GM18511 (cell line): Measurements from ENCODE around the gene PLD4.
A peak's percentile ranks its signal among the peaks of the same experiment; 100 is the strongest.

Experiments
- ATAC-seq: cut with Tn5 transposase; IDR thresholded peaks from one replicate; pipeline ENCODE4 v1.9.1; 2021; ENCODE audit warnings: mild to moderate bottlenecking, moderate library complexity; ENCODE audit not compliant: unreplicated experiment

Gene PLD4

DNA sequence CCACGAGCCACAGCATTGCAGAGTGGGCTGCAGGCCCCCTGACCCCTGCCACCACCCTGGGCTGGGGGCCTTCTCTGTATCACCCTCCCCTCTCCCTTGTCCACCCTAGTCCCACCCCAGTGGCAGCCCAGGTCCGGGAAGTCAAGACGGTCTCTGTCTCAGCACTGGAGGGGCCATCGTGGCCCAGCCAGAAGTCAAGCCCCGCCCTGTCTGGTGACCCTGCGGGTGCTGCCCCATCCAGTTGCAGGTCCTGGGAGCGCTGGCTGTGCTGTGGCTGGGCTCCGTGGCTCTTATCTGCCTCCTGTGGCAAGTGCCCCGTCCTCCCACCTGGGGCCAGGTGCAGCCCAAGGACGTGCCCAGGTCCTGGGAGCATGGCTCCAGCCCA, 2.7 kb downstream of the PLD4 start:
- ATAC-seq = no peak

DNA sequence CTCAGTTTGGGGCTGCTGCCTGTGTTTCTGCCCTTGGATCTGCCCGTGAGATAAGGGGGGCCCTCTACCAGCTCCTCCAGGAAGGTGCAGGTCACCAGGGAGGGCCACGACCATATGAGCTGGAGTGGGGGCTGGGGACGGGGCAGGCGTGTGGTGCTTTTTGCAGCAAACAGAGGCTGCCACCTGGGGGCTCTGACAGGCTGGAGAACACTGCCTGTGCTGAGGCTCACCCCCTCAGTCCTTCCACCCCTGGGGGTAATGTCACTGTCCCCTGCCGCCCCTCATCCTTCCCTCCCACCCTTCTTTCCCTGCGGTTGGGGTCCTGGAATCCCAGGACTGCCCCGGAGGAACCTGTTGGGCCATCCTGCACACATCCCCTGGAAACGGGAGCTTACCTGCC, 3.2 kb downstream of the PLD4 start:
- ATAC-seq = no peak

DNA sequence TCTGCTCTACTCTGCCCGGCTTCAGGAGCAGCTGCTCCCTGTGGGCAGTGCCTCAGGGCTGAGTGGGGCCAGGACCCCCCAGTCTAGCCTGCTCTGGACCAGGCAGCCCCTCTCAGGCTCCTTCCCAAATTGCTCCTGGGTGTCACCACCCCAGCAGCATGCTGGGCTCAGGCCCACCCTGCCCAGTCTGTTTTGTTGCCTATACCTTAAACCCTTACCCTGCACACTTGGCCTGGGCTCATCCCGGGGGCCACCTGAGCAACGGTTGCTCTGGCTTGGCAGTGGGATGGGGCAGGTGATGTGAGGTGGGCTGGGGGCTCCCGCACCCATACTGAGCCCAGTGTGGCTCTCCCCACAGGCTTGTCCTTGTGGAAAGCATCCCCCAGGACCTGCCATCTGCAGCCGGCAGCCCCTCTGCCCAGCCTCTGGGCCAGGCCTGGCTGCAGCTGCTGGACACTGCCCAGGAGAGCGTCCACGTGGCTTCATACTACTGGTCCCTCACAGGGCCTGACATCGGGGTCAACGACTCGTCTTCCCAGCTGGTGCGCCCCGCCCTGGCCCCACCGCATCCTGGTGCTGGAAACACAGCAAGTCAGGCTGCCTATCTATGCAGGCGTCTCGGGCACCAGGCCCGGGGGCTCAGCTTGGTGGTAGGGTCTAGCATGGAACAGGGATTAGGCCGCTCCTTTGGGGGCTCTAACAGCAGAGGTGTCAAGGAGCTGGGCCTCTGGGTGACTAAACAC, 3.9 kb downstream of the PLD4 start:
- no peak for ATAC-seq

DNA sequence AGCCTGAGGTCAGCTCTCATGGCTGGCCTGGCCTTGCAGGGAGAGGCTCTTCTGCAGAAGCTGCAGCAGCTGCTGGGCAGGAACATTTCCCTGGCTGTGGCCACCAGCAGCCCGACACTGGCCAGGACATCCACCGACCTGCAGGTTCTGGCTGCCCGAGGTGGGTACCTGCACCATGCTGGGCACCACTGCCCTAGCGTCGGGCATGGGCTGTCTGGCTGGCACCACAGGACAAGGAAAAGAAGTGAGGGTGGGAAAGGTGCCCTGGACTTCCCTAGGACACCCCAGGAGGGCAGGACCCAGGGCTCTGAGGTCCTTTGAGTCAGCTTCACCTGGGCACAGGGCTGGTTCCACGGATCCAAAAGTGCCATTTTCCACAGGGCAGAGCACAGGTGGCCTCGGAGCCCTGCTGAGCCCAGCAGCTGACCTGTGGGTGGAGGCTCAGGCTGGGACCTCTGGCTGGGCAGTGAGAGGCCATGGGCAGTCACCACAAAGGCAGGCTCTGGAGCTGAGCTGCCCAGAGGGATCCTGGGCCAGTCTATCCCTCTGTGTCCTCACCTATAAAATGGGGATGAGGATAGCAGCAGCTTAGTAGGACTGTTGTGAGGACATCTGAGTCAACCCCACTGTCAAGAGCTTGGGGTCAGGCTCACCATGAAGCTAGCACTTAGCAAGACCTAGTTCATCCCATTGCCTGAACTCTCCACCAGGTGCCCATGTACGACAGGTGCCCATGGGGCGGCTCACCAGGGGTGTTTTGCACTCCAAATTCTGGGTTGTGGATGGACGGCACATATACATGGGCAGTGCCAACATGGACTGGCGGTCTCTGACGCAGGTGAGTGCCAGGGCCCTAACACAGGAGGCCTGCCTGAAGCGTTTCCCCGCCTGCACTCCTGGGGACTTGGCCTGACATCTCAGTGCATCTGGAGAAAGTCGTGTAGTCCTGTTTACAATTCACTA, 4.9 kb downstream of the PLD4 start:
- ATAC-seq = no peak

DNA sequence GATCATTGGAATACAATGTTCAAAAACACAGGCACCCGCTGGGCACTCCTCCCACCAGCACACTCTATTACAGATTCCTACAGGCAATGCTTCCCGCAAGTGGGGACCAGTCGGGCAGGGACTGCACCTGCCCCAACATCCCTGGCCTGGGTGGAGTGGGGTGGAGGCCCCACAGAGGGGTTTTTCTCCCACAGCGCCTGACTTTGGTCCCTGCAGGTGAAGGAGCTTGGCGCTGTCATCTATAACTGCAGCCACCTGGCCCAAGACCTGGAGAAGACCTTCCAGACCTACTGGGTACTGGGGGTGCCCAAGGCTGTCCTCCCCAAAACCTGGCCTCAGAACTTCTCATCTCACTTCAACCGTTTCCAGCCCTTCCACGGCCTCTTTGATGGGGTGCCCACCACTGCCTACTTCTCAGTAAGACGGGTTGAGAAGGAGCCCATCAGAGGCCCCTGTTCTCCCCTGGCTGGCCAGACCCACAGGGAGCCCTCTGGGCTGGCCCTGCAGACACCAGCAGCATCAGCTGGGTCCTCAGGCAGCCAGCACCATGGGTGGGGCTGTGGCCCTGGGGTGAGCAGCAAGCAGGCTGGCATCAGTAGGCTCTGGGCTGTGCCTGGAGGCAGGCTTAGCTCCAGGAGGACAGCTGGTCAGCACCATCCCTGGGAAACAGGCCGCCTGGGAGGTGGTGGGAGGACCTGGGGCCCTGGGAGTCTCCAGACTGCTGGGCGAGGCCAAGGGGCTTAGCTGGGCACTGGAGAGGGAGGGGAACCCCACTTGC, 6.0 kb downstream of the PLD4 start:
- no peak for ATAC-seq

DNA sequence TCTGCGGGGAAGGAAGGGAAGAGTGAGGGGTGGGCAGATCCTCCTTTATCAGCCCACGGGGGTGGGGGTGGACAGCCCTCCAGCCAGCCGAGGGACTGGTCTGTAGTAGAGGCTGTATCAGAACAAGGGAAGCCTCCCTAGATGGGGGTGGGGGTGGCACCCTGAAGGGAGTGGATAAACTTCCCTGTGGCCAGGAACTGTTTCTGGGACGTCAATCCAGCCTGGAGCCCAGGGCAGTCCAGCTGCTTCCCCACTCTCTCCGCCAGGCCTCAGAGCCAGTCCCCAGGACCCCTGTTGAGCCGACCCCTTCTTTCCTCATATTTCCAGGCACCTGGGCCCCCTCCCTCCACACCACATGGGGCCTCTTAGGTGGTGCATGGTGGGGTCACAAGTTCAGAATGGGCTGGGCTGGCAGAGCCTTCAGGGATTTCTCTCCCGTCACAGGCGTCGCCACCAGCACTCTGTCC, 6.7 kb downstream of the PLD4 start:
- ATAC-seq = no peak

DNA sequence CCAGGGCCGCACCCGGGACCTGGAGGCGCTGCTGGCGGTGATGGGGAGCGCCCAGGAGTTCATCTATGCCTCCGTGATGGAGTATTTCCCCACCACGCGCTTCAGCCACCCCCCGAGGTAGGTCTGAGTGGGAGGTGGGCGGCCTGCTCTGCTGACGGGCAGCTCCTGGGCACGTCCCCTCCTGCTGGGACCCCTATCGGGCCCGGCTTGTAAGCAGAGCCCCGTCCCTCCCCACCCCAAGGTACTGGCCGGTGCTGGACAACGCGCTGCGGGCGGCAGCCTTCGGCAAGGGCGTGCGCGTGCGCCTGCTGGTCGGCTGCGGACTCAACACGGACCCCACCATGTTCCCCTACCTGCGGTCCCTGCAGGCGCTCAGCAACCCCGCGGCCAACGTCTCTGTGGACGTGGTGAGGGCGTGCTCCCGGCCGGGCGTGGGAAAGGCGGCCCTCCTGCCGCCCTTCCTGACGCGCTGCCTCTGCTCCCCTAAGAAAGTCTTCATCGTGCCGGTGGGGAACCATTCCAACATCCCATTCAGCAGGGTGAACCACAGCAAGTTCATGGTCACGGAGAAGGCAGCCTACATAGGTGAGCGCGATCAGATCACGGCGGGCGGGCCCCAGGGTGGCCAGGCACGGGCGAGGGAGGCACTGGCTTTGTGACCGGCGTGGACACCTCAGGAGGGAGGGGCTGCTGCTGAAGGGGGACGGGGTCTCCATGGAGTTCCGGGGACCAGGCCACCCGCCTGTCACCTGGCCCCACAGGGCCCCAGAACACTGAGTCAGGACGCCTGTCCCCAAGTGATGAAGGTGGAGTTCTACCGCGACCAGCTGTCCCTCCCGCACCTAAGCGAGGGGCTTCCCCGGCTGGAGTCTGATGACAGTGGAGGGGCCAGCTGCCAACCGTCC, 7.3 kb downstream of the PLD4 start:
- no peak for ATAC-seq

DNA sequence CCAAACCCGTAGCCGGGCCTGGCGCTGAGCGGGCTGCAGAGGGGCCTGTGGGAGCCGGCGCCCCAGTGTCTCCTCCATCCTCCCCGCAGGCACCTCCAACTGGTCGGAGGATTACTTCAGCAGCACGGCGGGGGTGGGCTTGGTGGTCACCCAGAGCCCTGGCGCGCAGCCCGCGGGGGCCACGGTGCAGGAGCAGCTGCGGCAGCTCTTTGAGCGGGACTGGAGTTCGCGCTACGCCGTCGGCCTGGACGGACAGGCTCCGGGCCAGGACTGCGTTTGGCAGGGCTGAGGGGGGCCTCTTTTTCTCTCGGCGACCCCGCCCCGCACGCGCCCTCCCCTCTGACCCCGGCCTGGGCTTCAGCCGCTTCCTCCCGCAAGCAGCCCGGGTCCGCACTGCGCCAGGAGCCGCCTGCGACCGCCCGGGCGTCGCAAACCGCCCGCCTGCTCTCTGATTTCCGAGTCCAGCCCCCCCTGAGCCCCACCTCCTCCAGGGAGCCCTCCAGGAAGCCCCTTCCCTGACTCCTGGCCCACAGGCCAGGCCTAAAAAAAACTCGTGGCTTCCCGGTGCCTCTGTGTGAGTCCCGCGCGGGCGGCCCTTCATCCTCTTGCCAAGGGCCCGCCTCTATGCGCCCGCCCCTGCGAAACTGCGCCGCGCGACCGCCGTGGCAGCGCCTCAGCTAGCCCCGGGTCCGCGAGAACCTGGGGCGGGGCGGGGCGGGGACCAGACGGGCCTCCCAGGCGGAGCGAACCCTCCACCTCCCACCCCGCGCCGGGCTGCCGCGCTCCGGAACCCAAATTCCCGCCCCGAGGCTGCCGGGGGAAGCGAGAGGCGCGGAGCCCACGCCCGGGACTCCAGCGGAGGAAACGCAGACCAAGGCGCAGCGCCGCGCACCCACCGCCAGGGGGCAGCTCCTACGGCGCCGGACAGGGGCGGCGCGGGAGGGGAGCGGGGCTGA, 8.3 kb downstream of the PLD4 start:
- ATAC-seq = peak; percentile 57

DNA sequence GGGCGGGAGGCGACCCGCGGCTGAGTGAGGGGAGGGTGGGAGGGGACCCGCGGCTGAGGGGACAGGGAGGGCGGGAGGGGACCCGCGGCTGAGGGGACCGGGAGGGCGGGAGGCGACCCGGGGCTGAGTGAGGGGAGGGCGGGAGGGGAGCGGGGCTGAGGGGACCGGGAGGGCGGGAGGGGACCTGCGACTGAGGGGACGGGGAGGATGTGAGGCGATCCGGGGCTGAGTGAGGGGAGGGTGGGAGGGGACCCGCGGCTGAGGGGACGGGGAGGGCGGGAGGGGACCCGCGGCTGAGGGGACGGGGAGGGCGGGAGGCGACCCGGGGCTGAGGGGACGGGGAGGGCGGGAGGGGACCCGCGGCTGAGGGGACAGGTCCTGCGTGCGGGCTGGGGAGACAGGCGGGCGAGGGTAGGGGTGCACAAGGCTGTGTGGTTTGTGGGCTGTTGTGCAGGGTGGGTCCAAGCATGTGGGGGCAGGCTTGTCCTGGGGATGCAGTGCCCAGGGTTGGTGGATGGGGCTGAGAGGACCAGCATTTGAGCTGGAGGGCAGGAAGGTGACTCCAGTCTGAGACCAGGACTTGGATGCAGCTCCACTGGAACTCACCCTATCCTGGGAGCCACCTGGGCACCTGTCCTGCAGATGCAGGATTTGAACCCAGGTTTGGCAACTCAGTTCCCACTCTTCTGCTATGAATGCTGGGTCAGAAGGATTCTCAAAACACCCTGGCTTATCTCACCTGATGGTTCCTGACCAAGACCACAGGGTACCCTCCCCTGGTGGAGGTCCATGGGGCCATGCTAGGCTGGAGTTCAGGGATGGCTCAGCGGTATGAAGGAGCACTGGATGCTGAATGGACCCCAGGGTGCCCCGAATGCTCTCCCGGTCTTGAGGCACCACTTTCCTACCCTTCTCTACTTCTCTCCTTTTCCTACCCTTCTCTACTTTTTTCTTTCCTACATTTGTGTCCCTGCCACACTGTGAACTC, 9.4 kb downstream of the PLD4 start:
- ATAC-seq = no peak

DNA sequence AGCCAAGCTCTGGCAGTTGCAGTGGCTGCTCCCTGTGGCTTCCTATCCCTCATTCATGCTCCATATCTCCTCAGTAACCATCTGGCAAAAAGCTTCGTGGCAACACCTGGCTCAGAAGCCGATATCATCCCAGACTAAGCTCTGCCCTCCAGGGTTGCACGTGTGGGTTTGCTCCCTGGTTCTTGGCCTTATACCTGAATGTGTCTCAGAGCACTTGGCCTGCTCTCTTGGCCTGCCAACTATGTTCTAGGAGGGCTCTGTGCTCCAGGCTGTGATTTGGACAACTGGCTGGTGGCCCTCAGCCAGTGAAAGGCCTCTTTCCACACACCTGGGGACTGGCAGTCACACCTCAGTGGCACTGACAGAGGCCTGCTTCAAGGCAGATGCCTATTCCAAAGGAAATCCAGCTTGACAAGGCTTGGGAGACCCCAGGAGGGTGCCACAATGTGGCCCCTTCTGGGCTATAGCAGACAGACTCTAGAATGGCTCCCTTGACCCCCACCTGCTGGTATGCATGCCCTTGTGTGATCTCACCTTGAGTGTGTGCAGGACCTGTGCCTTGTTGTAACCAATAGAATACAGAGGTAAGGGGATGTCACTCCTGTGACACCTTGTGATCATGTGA, 10.5 kb downstream of the PLD4 start:
- ATAC-seq = no peak

DNA sequence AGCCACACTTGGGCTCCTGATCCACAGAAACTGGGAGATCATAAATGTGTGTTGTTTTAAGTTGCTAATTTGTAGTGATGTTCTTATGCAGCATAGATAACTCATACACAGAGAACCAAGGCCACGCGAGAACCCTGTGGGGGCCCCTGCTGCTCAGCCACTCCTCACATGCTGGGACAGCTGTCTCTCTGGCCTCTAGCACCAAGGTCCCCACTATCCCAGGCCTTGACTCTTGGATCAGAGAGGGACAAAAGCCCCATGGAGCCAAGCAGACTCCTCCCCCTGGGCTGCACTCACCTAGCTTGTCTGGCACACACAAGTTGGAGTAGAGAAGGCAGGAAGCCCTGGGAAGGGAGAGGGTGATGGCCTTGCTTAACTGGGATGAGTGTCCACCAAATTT, 11.3 kb downstream of the PLD4 start:
- no peak for ATAC-seq

DNA sequence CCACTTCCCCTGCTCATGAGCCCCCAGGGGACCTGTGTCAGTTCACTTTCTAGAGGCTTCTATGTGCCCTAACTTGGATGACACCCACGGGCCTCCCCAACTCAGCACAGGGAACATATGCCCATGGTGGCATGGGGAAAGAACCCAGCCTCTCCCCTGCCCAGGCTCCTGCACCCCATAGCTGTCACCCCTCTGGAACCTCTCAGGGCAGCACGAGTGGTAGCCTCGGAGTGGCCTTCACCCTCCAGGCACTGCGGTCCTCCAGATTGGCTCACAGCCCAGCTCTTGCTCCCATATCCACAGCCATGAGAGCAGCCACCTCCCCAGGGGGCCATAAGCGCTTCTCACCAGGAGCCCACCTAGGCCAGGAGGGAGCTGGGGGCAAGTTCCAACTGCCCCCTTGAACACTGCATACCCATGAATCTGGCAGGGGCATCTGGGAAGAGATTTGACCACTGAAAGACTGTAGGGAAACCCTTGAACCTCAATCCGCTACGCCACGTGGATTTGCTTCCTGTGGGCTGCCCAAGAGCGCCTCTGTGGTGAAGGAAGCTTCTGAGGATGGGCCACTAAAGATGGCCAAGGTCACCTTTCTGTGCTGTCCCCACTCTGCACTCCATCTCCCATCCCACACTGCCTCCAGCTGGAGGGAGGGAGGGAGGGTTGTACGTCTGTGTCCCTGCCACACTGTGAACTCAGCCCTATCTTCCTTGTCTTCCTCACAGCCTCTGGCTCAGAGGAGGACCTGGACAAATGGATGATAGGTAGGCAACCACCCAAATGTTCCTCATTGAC, 11.9 kb downstream of the PLD4 start:
- ATAC-seq = no peak

DNA sequence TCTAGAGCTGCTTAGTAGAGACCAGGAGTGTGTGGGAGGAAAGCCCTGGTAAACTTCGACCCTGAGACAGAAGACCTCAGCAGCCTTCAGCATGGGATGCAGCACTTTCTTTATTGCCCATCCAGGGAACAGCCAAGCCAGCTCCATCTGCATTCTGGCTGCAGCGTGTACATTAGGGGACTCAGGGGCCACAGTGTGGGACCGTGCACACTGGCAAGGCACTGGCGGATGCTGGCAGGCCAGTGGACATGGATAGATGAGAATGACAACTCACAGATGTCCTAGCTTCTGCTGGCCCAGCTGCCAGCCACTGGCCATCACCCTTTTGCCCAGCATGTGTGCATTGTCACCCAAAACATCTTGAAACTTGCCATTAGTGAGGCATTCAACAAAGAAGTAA, 12.5 kb downstream of the PLD4 start:
- ATAC-seq = no peak

DNA sequence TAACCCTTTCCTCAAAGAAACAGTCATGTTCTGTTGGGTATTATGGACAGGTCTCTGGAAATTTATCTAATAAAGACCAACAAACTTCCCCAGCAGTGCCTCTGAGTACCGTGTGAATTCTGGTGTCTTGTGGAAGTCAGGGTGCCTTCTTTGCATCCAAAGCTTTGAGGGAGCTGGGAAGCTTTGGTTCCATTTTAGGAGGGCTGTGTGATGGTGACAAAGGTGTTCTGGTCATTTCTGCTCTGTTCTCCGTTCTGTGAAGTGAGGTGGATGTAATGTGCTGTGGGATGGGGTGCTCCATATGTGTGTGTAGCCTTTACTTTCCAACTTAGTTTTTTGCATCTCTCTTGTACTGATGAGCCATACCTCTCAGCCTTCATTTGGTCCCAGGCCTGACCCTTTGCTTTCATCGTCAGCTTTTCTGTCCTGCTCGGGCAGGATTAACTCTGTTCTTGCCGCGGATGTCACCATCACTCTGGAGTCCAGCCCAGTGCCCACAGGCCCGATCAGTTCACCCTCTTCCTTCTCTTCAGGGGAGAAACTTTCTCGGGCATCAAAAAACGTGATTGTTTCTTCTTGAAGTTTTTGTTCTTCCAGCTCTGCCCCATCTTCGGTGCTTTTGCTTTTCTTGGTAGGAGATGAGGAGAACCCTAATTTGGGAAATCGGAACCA, 13.2 kb downstream of the PLD4 start:
- ATAC-seq = no peak

DNA sequence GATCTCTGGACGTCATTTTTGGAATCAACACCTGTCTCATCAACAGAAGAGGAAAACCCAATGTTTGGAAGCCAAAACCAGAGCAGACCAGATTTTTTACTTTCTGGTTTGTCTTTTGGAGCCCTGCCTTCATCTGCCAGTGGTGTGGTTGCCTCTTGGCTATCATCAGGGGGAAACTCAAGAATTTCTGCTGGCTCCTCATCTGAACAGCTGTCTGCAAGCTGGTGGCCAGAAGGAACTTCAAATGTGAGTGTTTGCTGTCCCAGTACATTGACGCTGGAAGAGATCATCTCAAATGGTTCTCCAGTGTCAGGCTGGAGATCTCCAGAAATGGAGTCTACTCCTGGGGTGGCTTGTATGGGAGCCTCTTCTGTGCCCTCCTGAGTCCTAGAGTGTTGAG, 13.8 kb downstream of the PLD4 start:
- ATAC-seq = no peak

DNA sequence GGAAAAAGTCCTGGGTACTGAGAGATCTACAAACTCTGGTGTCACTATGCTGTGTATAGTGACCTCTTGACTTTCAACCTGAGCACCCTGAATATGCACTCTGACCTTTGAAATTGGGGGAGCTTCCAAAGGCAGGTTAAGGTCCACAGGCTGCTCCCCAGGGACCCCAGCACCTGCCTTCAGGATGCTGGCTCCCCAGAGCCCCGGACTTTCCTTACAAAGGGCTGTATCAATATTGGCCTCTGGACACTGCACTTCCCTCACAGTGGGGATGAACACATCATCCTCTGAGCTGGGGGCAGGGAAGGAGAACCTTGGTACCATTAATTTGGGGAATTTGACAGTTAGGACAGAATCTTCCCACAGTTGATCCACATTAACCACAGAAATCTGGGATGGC, 14.3 kb downstream of the PLD4 start:
- no peak for ATAC-seq
